SH-SY5Y (cell line): ENCODE results near the gene KIRREL2.

Experiments used
- GATA2 ChIP-seq: IDR thresholded peaks from 2 replicates; pipeline ENCODE4 v1.6.1; 2011; ENCODE audit warnings: mild to moderate bottlenecking, low read depth, low read length
- GATA3 ChIP-seq: IDR thresholded peaks from 2 replicates; pipeline ENCODE4 v1.6.1; 2011; ENCODE audit warnings: low read depth, mild to moderate bottlenecking, low read length, moderate library complexity

DNA sequence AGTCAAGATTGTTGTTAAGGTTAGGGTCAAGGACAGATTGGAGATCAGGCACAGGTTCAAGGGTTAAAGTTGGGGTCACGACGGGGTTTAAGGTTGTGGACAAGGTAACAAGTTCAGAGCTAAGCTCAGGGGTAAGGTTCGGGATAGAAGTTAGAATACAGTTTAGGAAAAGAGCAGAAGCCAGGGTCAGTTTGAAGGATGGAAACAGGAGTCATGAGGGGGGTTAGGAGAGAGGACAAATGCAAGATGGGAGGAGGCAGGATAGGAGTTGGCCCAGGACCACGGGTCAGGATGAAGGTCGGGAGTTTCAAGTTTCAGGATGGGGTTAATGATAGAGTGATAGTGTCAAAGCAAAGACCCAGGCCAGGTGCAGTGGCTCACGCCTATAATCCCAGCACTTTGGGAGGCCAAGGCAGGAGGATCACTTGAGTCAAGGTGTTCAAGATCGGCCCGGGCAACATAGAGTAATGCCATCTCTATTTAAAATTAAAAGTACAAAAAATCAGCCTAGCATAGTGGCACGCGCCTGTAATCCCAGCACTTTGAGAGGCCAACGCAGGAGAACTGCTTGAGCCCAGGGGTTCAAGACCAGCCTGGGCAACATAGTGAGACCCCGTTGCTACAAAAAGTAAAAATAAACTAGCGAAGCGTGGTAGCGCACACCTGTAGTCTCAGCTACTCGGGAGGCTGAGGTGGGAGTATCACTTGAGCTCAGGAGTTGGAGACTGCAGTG lies 12.1 kb upstream of the KIRREL2 start:
- TF ChIP-seq GATA2 (no peak), GATA3 (no peak)
